Measurements from ENCODE around the gene ELK4.

DNA sequence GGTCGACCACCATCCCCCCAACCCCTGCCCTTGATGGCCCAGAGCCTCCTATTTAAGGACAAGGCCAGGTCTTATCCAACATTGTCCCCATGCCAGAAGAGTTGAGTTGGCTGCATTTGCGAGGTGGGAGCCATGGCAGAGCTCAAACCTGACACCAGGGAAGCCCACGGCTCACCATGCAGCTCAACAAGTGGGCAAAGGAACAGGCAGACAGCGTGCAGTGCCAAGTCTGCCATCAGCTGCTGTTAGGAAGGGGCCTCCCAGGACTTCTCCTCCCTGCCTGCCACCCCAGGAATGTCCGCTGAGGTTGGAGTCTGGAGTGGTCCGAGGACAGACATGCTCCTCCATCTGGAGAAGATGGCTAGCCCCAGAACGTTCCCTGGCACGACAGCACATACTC, 28.6 kb upstream of the ELK4 start:
- TF ChIP-seq POLR2A (IDR thresholded peaks at IDR 0.05) (no peak), EP300 (IDR thresholded peaks at IDR 0.05) (no peak)
- TF ChIP-seq, protein P1, sequence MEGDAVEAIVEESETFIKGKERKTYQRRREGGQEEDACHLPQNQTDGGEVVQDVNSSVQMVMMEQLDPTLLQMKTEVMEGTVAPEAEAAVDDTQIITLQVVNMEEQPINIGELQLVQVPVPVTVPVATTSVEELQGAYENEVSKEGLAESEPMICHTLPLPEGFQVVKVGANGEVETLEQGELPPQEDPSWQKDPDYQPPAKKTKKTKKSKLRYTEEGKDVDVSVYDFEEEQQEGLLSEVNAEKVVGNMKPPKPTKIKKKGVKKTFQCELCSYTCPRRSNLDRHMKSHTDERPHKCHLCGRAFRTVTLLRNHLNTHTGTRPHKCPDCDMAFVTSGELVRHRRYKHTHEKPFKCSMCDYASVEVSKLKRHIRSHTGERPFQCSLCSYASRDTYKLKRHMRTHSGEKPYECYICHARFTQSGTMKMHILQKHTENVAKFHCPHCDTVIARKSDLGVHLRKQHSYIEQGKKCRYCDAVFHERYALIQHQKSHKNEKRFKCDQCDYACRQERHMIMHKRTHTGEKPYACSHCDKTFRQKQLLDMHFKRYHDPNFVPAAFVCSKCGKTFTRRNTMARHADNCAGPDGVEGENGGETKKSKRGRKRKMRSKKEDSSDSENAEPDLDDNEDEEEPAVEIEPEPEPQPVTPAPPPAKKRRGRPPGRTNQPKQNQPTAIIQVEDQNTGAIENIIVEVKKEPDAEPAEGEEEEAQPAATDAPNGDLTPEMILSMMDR (IDR thresholded peaks at IDR 0.05), result no peak

All from ovary (tissue), 3 donors.